Tibial nerve (tissue), 4 donors: ENCODE results near the gene GCLC.

Experiments used
- EP300 ChIP-seq, 2 donors: sonication (generic); formaldehyde crosslinking; IDR thresholded peaks; one replicate each; pipeline ENCODE4 v1.6.1; 2017; ENCODE audit warnings: antibody characterized with exemption in 2 of 2, mild to moderate bottlenecking in 1 of 2
- POLR2A ChIP-seq, 2 donors: fragments of 450-650 bp; IDR thresholded peaks; one replicate each; pipeline ENCODE4 v1.6.1; 2017; ENCODE audit warnings: antibody characterized with exemption in 2 of 2, mild to moderate bottlenecking in 2 of 2, moderate library complexity in 2 of 2
- TF ChIP-seq, protein P1 (sequence below), 5 experiments: fragments of 200-600 bp in 3 of 5; fragments of 450-650 bp in 2 of 5; sonication (generic) in 3 of 5; IDR thresholded peaks; one replicate each; pipeline ENCODE4 v1.5.1; 2016 to 2019; ENCODE audit warnings: antibody characterized with exemption in 5 of 5, mild to moderate bottlenecking in 3 of 5, moderate library complexity in 2 of 5

GRCh38 chr6:53497905-53498304 is 47.0 kb downstream of the GCLC start:
- TF ChIP-seq, protein P1, sequence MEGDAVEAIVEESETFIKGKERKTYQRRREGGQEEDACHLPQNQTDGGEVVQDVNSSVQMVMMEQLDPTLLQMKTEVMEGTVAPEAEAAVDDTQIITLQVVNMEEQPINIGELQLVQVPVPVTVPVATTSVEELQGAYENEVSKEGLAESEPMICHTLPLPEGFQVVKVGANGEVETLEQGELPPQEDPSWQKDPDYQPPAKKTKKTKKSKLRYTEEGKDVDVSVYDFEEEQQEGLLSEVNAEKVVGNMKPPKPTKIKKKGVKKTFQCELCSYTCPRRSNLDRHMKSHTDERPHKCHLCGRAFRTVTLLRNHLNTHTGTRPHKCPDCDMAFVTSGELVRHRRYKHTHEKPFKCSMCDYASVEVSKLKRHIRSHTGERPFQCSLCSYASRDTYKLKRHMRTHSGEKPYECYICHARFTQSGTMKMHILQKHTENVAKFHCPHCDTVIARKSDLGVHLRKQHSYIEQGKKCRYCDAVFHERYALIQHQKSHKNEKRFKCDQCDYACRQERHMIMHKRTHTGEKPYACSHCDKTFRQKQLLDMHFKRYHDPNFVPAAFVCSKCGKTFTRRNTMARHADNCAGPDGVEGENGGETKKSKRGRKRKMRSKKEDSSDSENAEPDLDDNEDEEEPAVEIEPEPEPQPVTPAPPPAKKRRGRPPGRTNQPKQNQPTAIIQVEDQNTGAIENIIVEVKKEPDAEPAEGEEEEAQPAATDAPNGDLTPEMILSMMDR (IDR thresholded peaks at IDR 0.05): no peak
- TF ChIP-seq POLR2A (IDR thresholded peaks at IDR 0.05) (no peak), EP300 (IDR thresholded peaks at IDR 0.05) (no peak)
